Colonic mucosa (tissue), 4 donors: ENCODE data around the gene BUD31. TPM values are rescaled to one million over a fixed set of nuclear protein-coding genes. Genes with fewer than 3 reads are reported as not detected.
"Not testable (repeated sequence)": the region's sequence is repeated elsewhere in the genome, so short reads cannot be mapped to it uniquely, and the experiment has no call there.

Source experiments
- DNase-seq: peaks from one replicate; pipeline ENCODE4 v3.0.0-alpha.2; 2020
- H3K27ac ChIP-seq: fragments of 200-600 bp; one replicate; pipeline ENCODE4 v1.8.0; 2021
- H3K27me3 ChIP-seq: fragments of 200-600 bp; one replicate; pipeline ENCODE4 v1.8.0; 2021
- H3K36me3 ChIP-seq: fragments of 200-600 bp; one replicate; pipeline ENCODE4 v1.8.0; 2021
- H3K4me1 ChIP-seq: fragments of 200-600 bp; one replicate; pipeline ENCODE4 v1.8.0; 2021; ENCODE audit warnings: mild to moderate bottlenecking
- H3K4me3 ChIP-seq: fragments of 200-600 bp; one replicate; pipeline ENCODE4 v1.8.0; 2021
- H3K9ac ChIP-seq, 2 donors: one replicate each; pipeline ENCODE4 v1.7.0; 2013; ENCODE audit warnings: control low read depth in 2 of 2, low read depth in 2 of 2, low read length in 2 of 2
- H3K9me3 ChIP-seq: fragments of 200-600 bp; one replicate; pipeline ENCODE4 v1.8.0; 2021
- CTCF ChIP-seq: fragments of 200-600 bp; IDR thresholded peaks from one replicate; pipeline ENCODE4 v1.8.0; 2022; ENCODE audit warnings: antibody characterized with exemption, mild to moderate bottlenecking
- intact Hi-C: fragments of 100-400 bp; cut with DNase I; formaldehyde crosslinking; loops from one replicate; pipeline ENCODE4 v1.14.1; 2022
- total RNA-seq, 2 donors: library from RNA; stranded (reverse); fragmentation: NEBNext Ultra II Directional in 1 of 2; extraction: Animal tissue kit (Norgen Biotek cat#: 25700) in 1 of 2; gene quantifications; one replicate each; pipeline ENCODE4 v1.2.1, GENCODE V29; 2021
- donor health status: healthy.
- donor health status: DM: no; HTN: no; CAD: no.
- donor health status: DM: no; HTN: no; CAD: no.

Gene BUD31
- total RNA-seq, 2 donors from 2014 or later = 82.8 to 113 TPM

GRCh38 chr7:99422625-99423024 is 13.9 kb downstream of the BUD31 start:
- no peak overlapping the region for H3K9ac ChIP-seq
- intact Hi-C loops = no loop called here
- no peaks in the 10 kb centered on the region for H3K4me1 ChIP-seq
- DNase-seq = peak; percentile 33
- TF ChIP-seq CTCF = no peak
- no peaks in the 10 kb centered on the region for H3K27me3 ChIP-seq
- H3K27ac ChIP-seq = no peak overlapping the region
- H3K9me3 ChIP-seq = no peaks in the 10 kb centered on the region
- no peak overlapping the region for H3K4me3 ChIP-seq
- H3K36me3 ChIP-seq = peaks cover 23% of the 10 kb centered on the region

DNA sequence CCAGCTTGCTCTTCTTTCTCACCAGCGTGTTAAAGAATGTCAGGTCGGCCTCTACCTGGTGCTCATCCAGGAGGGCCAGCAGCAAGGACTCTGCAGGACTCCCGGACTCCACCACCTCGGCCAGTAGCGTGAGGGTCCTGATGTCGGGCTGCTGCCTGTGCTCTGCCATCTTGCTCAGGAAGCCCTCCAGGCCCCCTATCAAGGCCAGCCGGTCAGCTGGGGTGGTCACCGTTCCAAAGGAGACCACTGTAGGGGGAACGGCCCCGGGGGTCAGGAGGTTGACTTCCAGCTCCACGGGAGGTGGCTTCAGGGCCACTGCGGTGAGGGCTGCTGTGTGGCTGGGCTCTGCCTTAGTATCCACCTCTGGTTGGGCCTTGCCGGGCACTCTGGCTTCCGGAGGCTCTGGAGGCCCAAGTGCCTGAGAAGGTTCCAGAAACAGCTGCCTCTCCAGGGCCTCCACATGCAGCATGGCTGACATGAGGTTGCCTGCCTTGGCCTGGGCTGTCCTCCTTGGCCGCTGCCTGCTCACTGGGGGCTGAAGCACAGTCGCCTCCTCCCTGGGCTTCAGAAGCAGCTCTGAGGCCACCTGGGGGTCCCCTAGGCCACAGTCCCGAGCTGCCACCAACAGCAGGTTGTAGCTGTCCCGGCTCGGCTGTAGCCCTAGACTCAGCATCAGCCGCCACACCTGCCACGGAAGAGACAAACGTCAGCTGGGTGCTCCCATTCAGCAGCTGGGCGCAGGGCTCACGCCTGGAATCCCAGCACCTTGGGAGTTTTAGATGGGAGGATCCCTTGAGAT is 16.4 kb downstream of the BUD31 start:
- Histone ChIP-seq H3K36me3 (no peaks in the 10 kb centered on the region), H3K4me3 (no peak overlapping the region), H3K27ac (no peak overlapping the region), H3K4me1 (no peaks in the 10 kb centered on the region), H3K9me3 (no peaks in the 10 kb centered on the region), H3K9ac (no peak overlapping the region), H3K27me3 (no peaks in the 10 kb centered on the region)
- no peak for DNase-seq
- intact Hi-C loops = no loop called here
- no peak for TF ChIP-seq CTCF

DNA sequence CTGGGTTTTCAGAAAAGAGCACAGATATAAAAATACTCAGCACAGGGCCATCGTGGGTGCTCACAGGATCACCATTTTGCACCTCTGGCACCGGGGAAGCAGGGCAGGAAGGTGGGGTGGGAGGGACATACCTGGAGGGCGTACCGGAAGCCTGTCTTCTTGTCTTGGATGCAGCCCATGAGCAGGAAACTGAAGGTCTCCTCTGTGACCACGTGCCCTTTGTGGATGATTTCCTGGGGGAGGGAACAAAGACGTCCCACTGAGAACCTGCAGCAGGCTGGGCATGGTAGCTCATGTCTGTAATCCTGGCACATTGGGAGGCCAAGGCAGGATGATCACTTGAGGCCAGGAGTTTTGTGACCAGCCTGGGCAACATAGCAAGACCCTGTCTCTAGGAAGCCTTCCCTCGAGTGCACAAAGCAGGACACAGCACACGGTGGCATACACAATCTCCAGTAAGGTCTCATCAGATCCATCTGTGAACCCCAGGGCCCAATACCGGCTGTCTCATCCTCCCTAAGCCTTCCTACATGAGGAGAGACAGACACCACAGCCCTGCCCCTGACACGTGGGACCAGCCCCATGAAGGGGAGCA is 20.3 kb downstream of the BUD31 start:
- intact Hi-C loops = no loop called here
- H3K27ac ChIP-seq = no peak overlapping the region
- H3K4me3 ChIP-seq = no peak overlapping the region
- H3K9ac ChIP-seq = no peak overlapping the region
- no peaks in the 10 kb centered on the region for H3K27me3 ChIP-seq
- DNase-seq = no peak
- H3K36me3 ChIP-seq = no peaks in the 10 kb centered on the region
- no peak for TF ChIP-seq CTCF
- H3K4me1 ChIP-seq = no peaks in the 10 kb centered on the region
- no peaks in the 10 kb centered on the region for H3K9me3 ChIP-seq

GRCh38 chr7:99429756-99430155 is 21.0 kb downstream of the BUD31 start:
- TF ChIP-seq CTCF = no peak
- no peak overlapping the region for H3K4me3 ChIP-seq
- H3K27me3 ChIP-seq = no peaks in the 10 kb centered on the region
- H3K9me3 ChIP-seq = no peaks in the 10 kb centered on the region
- no peak overlapping the region for H3K27ac ChIP-seq
- no peaks in the 10 kb centered on the region for H3K4me1 ChIP-seq
- intact Hi-C loops = no loop called here
- no peak overlapping the region for H3K9ac ChIP-seq
- DNase-seq = no peak
- no peaks in the 10 kb centered on the region for H3K36me3 ChIP-seq

DNA sequence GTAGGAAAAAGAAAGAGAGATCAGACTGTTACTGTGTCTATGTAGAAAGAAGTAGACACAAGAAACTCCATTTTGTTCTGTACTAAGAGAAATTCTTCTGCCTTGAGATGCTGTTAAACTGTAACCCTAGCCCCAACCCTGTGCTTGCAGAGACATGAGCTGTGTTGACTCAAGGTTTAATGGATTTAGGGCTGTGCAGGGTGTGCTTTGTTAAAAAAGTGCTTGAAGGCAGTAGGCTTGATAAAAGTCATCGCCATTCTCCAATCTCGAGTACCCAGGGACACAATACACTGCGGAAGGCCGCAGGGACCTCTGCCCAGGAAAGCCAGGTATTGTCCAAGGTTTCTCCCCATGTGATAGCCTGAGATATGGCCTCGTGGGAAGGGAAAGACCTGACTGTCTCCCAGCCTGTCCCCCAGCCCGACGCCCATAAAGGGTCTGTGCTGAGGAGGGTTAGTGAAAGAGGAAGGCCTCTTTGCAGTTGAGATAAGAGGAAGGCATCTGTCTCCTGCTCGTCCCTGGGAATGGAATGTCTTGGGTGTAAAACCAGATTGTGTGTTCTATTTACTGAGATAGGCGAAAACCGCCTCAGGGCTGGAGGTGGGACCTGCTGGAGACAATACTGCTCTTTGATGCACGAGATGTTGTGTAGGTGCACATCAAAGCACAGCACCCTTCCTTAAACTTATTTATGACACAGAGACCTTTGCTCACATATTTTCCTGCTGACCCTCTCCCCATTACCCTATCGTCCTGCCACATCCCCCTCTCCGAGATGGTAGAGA is 23.2 kb downstream of the BUD31 start:
- intact Hi-C loops, H3K27me3 ChIP-seq, H3K36me3 ChIP-seq, H3K27ac ChIP-seq, H3K4me3 ChIP-seq, DNase-seq, H3K9ac ChIP-seq, H3K4me1 ChIP-seq, H3K9me3 ChIP-seq: not testable (repeated sequence)
